GM21529 (cell line): ENCODE measurements around the gene ITPR2.
"Not testable (repeated sequence)": the region's sequence is repeated elsewhere in the genome, so short reads cannot be mapped to it uniquely, and the experiment has no call there.

Experiments
- ATAC-seq: cut with Tn5 transposase; IDR thresholded peaks from one replicate; pipeline ENCODE4 v1.9.1; 2021; ENCODE audit not compliant: unreplicated experiment

ITPR2 gene

GRCh38 chr12:26636710-26637328 is 196.2 kb downstream of the ITPR2 start:
- no peak for ATAC-seq

DNA sequence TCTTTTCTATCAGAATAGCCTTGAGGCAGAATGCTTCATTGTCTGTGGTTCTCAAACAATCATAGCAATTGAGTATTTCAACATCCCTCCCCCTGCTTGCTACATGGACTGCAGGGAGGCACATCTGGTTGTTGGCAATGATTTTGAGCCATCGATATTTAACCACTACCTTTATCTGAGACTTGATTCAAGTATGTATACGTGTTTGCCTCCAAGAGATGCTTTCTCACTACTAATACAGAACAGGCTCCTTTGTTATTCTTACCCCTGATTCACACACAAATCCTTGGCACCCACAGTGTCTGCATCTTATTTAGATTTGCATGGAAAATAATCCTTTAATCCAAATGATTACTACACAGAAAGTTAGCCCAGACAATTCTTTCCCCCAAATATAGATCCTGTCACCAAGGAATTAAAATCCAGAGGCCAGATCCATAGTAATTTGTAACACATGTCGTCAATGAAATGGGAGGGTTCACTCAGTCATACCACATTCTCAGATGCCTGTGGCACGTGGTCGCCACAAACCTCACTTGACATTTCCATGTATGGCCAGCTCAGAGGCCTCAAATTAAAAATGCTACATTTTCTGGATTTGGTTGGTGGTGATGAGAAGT is 199.3 kb downstream of the ITPR2 start:
- ATAC-seq = no peak

DNA sequence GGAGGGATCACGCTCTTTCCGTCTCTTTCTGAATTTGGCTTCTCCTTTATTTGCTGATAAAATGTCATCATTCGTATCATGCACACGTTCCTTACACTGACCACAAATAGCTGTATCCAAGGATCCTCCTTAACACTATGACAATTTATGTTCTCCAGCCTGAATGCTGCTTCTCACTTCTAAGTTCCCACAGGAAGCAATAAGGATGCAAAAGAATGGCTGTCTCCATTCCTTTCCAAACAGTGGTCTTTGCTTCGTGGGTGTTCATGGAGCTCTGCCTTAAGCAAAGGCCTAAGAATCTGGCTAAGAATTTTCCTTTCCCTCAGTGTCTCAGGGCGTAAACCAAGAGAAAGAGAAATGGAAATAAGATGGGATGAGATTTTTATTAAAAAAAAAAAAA is 200.2 kb downstream of the ITPR2 start:
- ATAC-seq = no peak

DNA sequence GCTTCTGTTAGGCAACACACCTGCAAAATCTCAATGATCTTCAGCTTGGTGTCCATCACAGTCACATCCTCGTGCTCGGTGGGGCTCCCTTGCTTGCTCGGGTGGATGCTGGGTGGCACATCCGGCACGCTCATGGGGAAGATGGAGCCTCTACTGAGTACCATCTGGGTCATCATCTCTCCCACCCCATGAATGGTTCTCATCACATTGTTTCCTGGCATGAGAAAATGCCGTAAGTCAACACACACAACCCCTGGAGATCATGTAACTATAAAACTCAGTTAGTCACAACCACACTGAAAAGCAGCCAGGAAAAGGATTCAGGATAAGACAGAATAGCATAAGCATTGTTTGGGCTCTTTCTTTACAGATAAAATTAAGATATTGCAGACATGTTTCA is 201.1 kb downstream of the ITPR2 start:
- no peak for ATAC-seq

- no peak for ATAC-seq
Observed at GRCh38 chr12:26630546-26631027, 202.4 kb downstream of the ITPR2 start.

DNA sequence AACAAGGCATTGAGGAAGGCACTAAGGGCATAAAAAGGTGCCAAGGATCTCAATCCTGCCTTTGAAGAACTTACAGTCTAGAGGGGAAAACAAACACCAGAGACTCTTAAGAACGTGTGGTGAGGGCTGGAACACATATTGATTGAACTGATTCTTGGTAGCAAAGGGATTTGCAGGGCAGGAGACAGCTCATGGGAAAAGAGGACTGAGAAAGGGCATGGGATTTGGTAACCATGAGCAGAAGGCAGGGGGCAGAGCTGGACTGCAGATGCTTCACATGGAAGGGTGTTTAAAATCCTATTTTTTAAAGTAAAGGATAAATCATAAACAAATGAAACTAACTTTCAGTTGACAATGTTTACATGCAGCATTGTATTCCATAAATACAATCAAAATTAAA is 203.1 kb downstream of the ITPR2 start:
- no peak for ATAC-seq

- no peak for ATAC-seq
Observed at GRCh38 chr12:26628234-26628633, 204.8 kb downstream of the ITPR2 start.

DNA sequence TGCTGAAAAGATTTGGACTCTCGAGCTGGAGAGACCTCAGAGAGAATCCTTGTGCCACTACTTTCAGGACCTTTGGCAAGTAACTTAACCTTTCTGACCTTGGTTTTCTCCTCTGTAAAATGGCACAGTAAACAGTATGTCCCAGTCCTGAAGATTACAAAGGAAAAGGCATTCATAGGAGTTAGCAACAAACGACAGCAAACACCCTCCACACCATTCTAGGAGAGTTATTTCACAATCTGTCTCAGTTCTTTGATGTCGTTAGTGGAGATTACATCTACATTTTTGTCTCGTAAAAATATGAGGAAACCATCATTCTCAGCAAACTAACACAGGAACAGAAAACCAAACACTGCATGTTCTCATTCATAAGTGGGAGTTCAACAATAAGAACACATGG is 205.7 kb downstream of the ITPR2 start:
- ATAC-seq = no peak

DNA sequence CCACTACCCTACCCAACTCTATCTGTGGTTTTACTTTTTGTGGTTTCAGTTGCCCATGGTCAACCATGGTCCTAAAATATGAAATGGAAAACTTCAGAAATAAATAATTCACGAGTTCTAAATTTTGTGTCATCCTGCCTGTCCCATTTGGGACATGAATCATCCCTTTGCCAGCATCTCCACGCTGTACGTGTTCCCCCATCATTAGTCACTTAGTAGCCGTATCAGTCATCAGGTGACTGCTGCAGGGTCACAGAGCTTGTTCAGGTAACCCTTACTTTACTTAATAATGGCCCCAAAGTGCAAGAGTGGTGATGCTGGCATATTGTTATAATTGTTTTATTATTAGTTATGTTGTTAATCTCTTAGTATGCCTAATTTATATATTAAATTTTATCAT is 209.9 kb downstream of the ITPR2 start:
- ATAC-seq = no peak

DNA sequence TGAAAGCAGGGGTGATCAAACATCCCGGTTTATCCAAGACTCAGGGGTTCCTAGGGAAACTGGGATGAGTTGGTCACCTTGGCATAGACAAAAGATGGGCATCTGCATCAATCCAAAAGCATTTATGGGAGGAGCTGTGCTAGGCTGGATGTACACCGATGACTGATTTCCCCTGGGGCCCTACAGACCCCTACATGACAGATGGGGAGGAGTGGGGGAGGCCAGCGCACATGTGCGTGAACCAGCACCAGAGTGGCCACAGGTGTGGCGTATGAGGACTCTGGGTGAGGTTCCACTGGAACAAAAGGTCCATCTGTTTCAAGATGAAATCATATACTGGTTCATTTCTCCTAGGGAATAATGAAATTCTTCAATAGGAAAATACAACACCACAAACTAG is 210.4 kb downstream of the ITPR2 start:
- ATAC-seq = no peak

DNA sequence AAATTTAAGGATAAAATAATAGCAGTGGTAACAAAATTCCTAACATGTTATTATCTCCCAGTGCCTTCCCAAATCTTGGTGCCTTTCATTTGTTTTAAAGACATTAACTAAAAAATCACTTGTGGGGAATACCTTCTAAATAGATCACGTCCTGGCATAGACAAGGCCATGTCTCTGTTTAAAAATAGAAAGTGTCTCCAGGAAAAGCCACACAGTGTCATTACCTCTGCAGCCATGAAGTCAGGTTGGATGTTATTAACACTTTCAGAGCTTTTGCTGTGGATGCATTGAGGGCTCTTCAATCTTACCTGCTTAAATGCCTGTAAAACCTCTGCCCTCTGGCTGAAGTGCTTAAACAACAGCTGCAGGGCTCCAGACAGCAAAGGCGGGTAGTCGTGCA is 211.1 kb downstream of the ITPR2 start:
- no peak for ATAC-seq

DNA sequence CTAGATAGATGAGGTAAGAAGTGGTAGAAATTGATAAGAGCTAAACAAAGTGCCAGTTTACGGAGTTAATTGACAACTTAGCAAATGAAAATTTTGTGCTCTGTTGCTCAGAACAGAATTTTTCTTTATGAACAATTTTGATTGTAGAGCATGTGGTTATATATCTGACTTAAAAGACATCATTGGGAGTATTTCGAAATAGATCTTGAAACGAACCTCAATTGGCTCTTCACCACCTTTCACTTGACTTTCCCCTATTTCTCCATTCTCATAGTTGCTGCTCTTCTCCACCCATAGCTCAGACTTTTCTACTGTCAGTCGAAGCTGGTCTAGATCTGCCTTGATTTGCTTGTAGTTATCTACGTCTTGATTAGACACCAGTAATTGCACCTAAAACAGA is 212.1 kb downstream of the ITPR2 start:
- ATAC-seq = no peak

GRCh38 chr12:26617513-26617912 is 215.5 kb downstream of the ITPR2 start:
- no peak for ATAC-seq

GRCh38 chr12:26614011-26614616 is 218.9 kb downstream of the ITPR2 start:
- no peak for ATAC-seq

- ATAC-seq = no peak
Observed at GRCh38 chr12:26612203-26612602, 220.8 kb downstream of the ITPR2 start.

DNA sequence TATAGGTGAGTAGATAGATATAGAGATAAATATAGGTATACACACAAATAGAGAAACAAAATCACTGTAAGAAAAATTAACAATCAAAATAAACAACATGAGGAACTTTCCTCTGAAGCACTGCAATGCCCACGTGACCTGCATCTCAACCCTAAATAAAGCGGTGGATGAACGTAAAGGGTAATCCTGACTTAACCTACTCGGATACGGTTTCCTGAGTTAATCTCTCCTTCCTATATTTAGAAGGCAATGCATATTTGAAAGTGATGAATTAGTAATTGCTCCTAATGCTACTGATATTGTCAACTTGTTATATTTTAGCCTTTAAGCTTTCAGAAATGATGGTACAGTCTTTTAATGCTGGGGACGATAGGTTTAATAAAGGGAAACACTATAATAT is 221.4 kb downstream of the ITPR2 start:
- no peak for ATAC-seq

GRCh38 chr12:26610774-26611173 is 222.2 kb downstream of the ITPR2 start:
- ATAC-seq = no peak

DNA sequence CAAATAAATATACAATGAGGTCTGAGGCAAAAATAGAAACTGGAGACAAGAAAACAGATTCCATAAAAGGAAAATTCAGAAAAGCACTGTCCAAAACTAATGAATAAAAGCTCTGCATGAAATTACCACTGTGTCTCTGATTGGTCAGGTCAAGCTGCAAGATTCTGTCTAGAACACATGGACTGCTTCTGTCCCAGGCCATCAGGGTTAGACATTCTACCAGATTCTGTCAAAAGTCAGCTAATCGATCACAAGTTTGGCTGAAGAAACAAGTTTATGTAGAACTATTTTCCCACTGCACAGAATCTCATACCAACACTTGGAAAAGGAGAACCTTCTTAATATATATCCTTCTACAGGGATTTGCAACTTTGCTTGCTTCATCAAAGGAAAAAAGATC is 223.0 kb downstream of the ITPR2 start:
- ATAC-seq = no peak

- no peak for ATAC-seq
Observed at GRCh38 chr12:26608706-26609105, 224.3 kb downstream of the ITPR2 start.

DNA sequence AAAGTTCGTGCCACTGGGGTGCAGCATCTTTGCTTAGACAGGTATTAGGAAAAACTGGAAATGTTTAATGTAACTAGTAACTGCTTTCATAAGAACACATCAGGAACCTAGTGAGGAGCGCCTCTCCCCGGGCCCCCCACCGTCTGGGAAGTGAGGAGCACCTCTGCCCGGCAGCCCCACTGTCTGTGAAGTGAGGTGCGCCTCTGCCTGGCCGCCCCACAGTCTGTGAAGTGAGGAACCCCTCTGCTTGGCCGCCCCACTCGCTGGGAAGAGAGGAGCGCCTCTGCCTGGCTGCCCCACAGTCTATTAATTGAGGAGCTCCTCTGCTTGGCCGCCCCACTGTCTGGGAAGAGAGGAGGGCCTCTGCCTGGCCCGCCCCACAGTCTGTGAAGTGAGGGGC is 224.7 kb downstream of the ITPR2 start:
- no peak for ATAC-seq

DNA sequence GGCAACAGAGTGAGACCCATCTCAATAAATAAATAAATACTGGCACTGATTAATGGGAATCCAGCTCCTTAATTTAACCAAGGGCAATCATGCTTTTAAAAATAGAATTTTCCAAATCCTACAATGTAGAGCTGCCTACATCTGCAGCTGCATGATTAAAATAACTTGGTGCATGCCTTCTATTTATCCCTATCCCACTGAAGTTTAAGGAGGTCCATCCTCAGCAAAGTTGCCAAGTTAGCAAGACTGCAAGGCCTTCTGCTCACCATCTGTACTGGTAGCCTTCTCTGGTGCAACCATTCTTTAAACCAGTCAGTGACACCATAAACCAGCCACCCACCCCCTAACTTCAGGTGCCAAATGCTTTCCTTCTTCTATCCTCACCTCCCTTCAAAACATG is 226.1 kb downstream of the ITPR2 start:
- ATAC-seq = no peak

DNA sequence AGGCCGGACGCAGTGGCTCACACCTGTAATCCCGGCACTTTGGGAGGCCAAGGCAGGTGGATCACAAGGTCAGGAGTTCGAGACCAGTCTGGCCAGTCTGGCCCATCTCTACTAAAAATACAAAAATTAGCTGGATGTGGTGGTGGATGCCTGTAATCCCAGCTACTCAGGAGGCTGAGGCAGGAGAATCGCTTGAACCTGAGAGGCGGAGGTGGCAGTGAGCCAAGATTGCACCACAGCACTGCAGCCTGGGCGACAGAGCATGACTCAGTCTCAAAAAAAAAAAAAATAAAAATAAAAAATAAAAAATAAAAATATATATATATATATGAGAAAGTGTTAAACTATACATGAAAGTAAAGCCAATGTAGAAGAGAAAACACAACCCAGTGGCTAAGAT is 228.2 kb downstream of the ITPR2 start:
- not testable (repeated sequence) for ATAC-seq
